HG02840 (cell line): ENCODE measurements around the gene CHAF1B.
A peak's percentile ranks its signal among the peaks of the same experiment; 100 is the strongest.
"Not testable (repeated sequence)": the region's sequence is repeated elsewhere in the genome, so short reads cannot be mapped to it uniquely, and the experiment has no call there.

Source experiments
- ATAC-seq: cut with Tn5 transposase; IDR thresholded peaks from one replicate; pipeline ENCODE4 v1.9.1; 2021; ENCODE audit warnings: mild to moderate bottlenecking, moderate library complexity, moderate number of reproducible peaks; ENCODE audit not compliant: unreplicated experiment, low FRiP score

The CHAF1B gene

GRCh38 chr21:36385233-36386030 is at the start of gene CHAF1B:
CHAF1B (plus strand) TSS chr21:36385392; CDS start chr21:36386137, 745 bp downstream.
- ATAC-seq, result peak; percentile 83

- no peak for ATAC-seq
Observed at GRCh38 chr21:36337099-36337509, 48.1 kb upstream of the CHAF1B start.

- no peak for ATAC-seq
Observed at GRCh38 chr21:36338975-36339374, 46.2 kb upstream of the CHAF1B start.

DNA sequence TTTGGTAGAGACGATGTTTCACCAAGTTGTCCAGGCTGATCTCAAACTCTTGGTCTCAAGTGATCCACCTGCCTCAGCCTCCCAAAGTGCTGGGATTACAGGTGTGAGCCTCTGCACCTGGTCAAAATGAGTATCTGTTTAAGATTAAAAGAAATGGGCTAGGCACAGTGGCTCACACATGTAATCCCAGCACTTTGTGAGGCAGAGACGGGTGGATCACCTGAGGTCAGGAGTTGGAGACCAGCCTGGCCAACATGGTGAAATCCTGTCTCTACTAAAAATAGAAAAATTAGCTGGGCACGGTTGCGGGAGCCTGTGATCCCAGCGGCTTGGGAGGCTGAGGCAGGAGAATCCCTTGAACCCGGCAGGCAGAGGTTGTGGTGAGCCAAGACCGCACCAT is 42.6 kb upstream of the CHAF1B start:
- not testable (repeated sequence) for ATAC-seq

- ATAC-seq, result no peak
Observed at GRCh38 chr21:36344931-36345330, 40.3 kb upstream of the CHAF1B start.

DNA sequence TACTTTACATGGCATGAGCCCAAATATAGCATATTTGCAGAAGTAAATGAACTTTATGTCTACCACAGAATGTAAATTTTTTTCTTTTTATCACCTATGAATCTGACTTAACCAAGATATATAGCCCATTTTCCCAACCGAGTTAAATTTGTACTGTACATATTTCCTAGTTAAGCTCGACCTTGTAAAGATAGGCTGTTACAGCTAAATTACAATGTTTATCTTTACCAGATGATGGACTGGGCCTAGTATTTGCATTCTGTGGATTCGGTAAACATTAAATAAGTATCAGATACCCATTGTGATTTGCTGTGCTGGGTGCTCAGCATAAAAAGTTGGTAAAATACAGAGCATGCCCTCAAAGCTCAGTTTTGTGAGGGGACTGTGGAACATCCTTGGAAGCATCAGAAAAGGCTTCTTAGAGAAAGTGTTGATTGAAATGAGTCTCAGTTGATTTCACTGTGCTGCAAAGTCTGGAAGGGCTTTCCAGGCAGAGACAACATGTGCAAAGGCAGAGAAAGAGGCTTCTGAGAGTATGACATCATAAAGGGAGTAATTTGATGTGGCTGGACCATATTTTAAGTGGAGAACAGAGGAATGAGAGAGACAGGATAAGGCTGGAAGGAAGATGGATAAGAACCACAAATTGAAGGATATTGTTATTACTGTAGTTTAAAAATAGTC is 37.8 kb upstream of the CHAF1B start:
- ATAC-seq, result no peak

GRCh38 chr21:36347962-36348328 is 37.2 kb upstream of the CHAF1B start:
- ATAC-seq, result no peak

DNA sequence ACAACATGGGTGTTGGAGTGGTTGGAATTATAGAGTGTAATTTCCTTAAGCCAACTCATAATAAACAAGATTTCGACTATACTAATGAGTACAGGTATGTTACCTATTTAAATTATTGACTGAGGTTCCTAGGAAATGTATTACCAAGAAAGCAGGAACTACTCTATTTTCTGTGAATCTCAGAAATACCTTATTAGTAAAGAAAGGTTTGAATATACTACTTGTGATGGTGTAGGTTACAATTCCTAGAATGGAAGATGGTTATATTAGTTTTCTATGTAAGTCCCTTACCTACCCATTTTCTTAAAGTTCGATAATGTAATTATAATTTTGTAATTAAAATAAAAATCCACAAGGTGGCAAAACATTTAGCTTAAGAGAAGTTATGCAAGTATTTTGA is 35.9 kb upstream of the CHAF1B start:
- ATAC-seq, result no peak

DNA sequence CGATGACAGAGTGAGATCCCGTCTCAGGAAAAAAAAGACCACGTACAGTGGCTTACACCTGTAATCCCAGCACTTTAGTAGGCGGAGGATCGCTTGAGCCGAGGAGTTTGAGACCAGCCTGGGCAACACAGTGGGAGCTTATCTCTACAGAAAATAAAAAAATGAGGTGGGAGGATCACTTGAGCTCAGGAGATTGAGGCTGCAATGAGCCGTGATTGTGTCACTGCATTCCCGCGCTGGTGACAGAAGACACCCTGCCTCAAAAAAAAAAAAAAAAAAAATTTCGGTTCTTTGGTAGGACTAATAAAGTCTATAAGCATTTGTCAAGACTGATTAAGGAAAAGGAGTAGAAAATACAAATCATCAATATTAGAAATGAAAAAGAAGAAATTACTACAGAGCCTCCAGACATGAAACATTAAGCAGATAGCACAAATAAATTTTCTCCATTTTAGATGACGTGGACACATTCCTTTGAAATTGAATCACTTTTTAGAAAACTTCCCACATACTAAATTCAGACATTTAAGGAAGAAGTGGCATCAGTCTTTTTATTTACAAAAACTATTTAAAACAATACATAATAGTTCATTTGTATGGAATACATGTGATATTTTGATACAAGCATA is 34.8 kb upstream of the CHAF1B start:
- ATAC-seq, result no peak

GRCh38 chr21:36354918-36355680 is 30.1 kb upstream of the CHAF1B start:
- ATAC-seq, result no peak

GRCh38 chr21:36355868-36356267 is 29.3 kb upstream of the CHAF1B start:
- no peak for ATAC-seq

DNA sequence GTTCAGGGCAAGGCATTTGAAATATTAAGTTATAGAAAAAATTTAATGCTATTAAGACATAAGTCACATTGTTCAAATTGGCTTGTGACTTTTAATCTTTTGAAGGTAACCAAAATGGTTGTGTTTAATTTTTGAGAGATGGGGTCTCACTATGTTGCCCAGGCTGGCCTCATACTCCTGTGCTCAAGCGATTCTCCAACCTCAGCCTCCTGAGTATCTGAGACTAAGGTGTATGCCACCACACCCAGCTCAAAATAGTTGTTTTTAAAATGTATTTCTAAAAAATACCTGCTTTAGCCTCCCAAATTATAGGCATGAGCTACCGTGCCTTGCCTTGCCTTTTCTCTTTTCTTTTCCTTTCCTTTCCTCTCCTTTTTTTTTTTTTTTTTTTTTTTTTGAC is 26.0 kb upstream of the CHAF1B start:
- ATAC-seq, result no peak

- no peak for ATAC-seq
Observed at GRCh38 chr21:36369064-36369685, 16.0 kb upstream of the CHAF1B start.

DNA sequence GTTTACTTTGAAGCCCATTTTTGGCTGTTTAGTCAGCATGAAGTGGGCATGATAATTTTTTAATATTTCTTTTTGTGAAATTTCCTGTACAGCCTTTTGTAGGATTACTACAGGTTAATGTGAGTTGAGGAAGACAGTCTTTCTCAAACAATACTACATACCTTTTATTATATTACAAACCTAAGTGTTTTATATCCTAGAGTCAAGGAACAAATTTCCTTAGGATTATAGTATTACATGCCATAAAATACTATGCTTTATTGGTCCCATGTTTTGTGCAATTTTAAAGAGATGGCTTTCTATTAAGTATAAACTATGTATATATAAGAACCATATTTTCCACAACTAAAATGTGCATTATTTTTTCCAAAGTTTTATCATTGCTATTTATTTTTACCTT is 9.2 kb upstream of the CHAF1B start:
- ATAC-seq, result no peak

DNA sequence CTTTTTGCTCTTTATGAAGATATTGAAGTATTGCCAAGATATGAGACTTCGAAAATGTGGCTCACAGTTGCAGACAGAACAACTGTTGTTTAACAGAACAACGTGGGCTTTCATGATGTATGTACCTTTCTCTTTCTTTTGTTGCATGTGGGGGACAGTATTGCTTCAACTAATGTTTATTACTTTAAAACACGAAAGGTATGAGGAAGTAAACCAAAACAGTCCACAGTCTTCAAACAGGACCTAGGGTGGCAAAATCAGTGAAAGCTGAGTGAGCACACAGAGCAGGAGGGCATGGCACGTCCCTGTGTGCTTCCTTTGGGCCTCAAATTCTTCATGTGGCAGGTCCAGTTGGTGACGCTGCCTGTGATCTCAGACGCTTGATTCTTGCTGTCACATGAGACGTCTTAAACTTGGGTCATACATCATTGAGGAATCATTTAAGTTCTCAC is 7.8 kb upstream of the CHAF1B start:
- no peak for ATAC-seq

DNA sequence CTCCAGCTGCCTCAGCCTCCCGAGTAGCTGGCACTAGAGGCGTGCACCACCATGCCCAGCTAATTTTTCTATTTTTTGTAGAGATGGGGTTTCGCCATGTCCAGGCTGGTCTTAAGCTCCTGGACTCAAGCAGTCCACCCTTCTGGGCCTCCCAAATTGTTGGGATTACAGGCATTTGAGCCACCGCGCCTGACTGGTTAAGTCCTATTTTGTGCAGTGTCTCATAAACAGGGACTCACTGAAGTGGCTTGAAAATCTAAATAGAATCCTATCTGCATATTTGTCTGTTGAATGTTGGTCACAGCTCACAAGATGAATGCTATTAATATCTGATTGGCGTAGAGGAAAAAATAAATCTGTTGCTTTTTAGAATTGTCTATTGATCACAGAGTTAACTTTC is 5.9 kb upstream of the CHAF1B start:
- no peak for ATAC-seq

DNA sequence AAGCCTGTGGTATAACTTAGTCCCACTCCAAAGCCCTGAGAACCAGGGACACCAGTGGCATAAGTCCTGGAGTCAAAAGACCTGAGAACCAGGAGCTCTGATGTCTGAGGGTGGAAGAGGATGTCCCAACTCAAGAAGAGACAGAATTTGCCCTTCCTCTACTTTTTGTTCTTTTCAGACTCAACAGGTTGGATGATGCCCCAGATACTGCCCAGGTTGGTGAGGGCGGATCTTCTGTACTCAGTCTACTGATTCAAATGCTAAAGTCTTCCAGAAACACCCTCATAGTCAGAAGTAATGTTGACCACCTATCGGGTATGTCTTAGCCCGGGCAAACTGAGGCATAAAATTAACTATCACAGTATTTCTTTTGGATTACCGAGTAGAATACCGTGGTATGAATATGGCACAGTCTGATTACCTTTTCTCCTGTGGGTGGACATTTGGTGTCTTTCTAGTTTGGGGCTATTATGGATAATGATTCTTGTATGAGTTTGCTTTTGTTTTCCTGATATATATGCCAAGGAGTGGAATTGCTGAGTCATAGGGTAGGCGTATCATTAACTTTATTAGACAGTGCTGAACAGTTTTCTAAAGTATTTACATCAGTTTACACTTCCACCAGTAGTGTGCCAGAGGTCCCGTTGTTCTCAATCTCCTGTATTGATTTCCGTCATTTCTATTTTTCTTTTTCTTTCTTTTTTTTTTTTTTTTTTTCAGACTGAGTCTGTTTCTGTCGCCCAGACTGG is 3.2 kb upstream of the CHAF1B start:
- ATAC-seq, result no peak

DNA sequence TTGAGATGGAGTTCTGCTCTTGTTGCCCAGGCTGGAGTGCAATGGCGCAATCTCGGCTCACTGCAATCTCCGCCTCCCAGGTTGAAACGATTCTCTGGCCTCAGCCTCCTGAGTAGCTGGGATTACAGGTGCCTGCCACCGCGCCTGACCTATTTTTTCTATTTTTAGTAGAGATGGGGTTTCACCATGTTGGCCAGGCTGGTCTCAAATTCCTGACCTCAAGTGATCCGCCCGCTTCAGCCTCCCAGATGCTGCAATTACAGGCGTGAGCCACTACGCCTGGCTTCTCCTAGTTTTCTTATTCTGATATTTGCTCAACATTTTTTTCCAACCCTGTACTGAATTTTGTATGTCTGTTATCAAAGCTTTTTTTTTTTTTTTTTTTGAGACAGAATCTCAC is 2.5 kb upstream of the CHAF1B start:
- not testable (repeated sequence) for ATAC-seq

DNA sequence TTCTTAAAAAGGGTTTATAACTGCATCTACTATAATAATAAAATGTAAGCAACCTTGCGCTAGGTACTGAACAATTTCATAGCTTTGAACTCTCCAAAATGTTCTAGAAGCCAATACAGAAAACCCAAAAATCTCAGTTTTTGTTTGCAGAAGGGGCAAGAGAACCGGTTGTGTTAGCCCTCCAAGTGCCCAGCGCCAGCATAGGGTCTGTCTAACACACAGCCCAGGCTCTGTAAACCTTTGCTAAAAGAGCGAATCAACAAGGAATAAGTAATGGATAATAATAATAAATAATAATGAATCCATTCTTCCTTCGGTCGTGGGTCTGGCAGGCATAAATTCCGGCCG is 333 bp upstream of the CHAF1B start:
- peak; percentile 17 for ATAC-seq
